OCI-LY3 (cell line): ENCODE data around the gene ZNF329.

ENCODE experiments used
- H2AFZ ChIP-seq: fragments of 200-600, 300-600 bp; shearing (Covaris generic); 2 replicates; pipeline ENCODE4 v1.6.0; 2014; ENCODE audit warnings: antibody characterized with exemption, low read depth, low read length
- H3K27ac ChIP-seq: fragments of 200-600, 300-600 bp; sonication (generic); 2 replicates; pipeline ENCODE4 v1.5.1; 2014; ENCODE audit warnings: mild to moderate bottlenecking, low read length, moderate library complexity, mixed read lengths
- H3K27me3 ChIP-seq: fragments of 200-600, 300-600 bp; sonication (generic); 2 replicates; pipeline ENCODE4 v1.6.1; 2014; ENCODE audit warnings: low read depth, low read length, mixed read lengths
- H3K36me3 ChIP-seq: fragments of 200-600, 300-600 bp; sonication (generic); replicated peaks from 2 replicates; pipeline ENCODE3; 2014; ENCODE audit warnings: low read depth, low read length, mixed read lengths
- H3K4me1 ChIP-seq: fragments of 300-600, 200-600 bp; sonication (generic); 2 replicates; pipeline ENCODE4 v1.6.1; 2014; ENCODE audit warnings: low read length, mixed read lengths
- H3K4me2 ChIP-seq: fragments of 200-600, 300-600 bp; sonication (generic); 2 replicates; pipeline ENCODE4 v1.6.1; 2014; ENCODE audit warnings: low read length, mixed read lengths
- H3K4me3 ChIP-seq: fragments of 300-600, 200-600 bp; sonication (generic); 2 replicates; pipeline ENCODE4 v1.5.1; 2014; ENCODE audit warnings: antibody characterized with exemption, mild to moderate bottlenecking, low read length, moderate library complexity
- H3K79me2 ChIP-seq: fragments of 300-600, 200-600 bp; shearing (Covaris generic); 2 replicates; pipeline ENCODE4 v1.6.1; 2014; ENCODE audit warnings: mild to moderate bottlenecking, low read length, mixed read lengths
- H3K9ac ChIP-seq: fragments of 300-600, 200-600 bp; shearing (Covaris generic); 2 replicates; pipeline ENCODE4 v1.6.0; 2014; ENCODE audit warnings: mild to moderate bottlenecking, low read length, moderate library complexity
- H3K9me3 ChIP-seq: fragments of 200-600, 300-600 bp; shearing (Covaris generic); 2 replicates; pipeline ENCODE4 v1.6.1; 2014; ENCODE audit warnings: low read length, mixed read lengths; ENCODE audit not compliant: insufficient read depth
- H4K20me1 ChIP-seq: fragments of 200-600, 300-600 bp; sonication (generic); 2 replicates; pipeline ENCODE4 v1.6.1; 2016; ENCODE audit warnings: low read length, mixed read lengths; ENCODE audit not compliant: insufficient read depth
- CTCF ChIP-seq: fragments of 200-600, 300-600 bp; sonication (generic); IDR thresholded peaks from 2 replicates; pipeline ENCODE4 v1.5.1; 2014; ENCODE audit warnings: antibody characterized with exemption, low read length, low read depth
- EZH2phosphoT487 ChIP-seq: fragments of 200-600 bp; shearing (Covaris generic); IDR thresholded peaks from 2 replicates; pipeline ENCODE4 v1.6.1; 2018; ENCODE audit warnings: antibody characterized with exemption, mixed run types, low read depth

Gene ZNF329

GRCh38 chr19:58182577-58182988 is 32.0 kb upstream of the ZNF329 start:
- Histone ChIP-seq H2AFZ (peak overlapping the region; percentile 85), H3K4me2 (peak overlapping the region; percentile 93), H3K4me1 (peaks cover 11% of the 10 kb centered on the region), H3K27ac (peak overlapping the region; percentile 91), H3K27me3 (no peaks in the 10 kb centered on the region), H3K79me2 (peaks cover 12% of the 10 kb centered on the region), H3K36me3 (peaks cover 73% of the 10 kb centered on the region), H4K20me1 (no peaks in the 10 kb centered on the region), H3K9me3 (peaks cover 43% of the 10 kb centered on the region), H3K9ac (peak overlapping the region; percentile 97), H3K4me3 (peak overlapping the region; percentile 92)
- TF ChIP-seq CTCF (no peak), EZH2phosphoT487 (no peak)

GRCh38 chr19:58181902-58182576 is 31.4 kb upstream of the ZNF329 start:
- peak overlapping the region; percentile 92 for H3K4me3 ChIP-seq
- no peaks in the 10 kb centered on the region for H4K20me1 ChIP-seq
- peaks cover 49% of the 10 kb centered on the region for H3K9me3 ChIP-seq
- H3K4me1 ChIP-seq = peaks cover 11% of the 10 kb centered on the region
- no peak for TF ChIP-seq EZH2phosphoT487
- peak; percentile 66 for TF ChIP-seq CTCF
- peaks cover 74% of the 10 kb centered on the region for H3K36me3 ChIP-seq
- peak overlapping the region; percentile 91 for H3K27ac ChIP-seq
- H2AFZ ChIP-seq = peak overlapping the region; percentile 85; the same call in 1 of the 2 replicates
- peak overlapping the region; percentile 62 for H3K9ac ChIP-seq
- H3K79me2 ChIP-seq = peaks cover 12% of the 10 kb centered on the region
- peak overlapping the region; percentile 93 for H3K4me2 ChIP-seq
- no peaks in the 10 kb centered on the region for H3K27me3 ChIP-seq

GRCh38 chr19:58170860-58171259 is 20.3 kb upstream of the ZNF329 start:
- no peak overlapping the region for H3K4me2 ChIP-seq
- no peaks in the 10 kb centered on the region for H3K27me3 ChIP-seq
- H3K9me3 ChIP-seq = peaks cover 36% of the 10 kb centered on the region
- no peaks in the 10 kb centered on the region for H3K4me1 ChIP-seq
- no peak overlapping the region for H2AFZ ChIP-seq
- no peak overlapping the region for H3K4me3 ChIP-seq
- no peaks in the 10 kb centered on the region for H3K36me3 ChIP-seq
- no peaks in the 10 kb centered on the region for H3K79me2 ChIP-seq
- TF ChIP-seq CTCF (no peak), EZH2phosphoT487 (no peak)
- H3K27ac ChIP-seq = no peak overlapping the region
- no peak overlapping the region for H3K9ac ChIP-seq
- no peaks in the 10 kb centered on the region for H4K20me1 ChIP-seq

GRCh38 chr19:58166708-58167280 is 16.2 kb upstream of the ZNF329 start:
- no peaks in the 10 kb centered on the region for H3K27me3 ChIP-seq
- no peak overlapping the region for H2AFZ ChIP-seq
- no peaks in the 10 kb centered on the region for H3K36me3 ChIP-seq
- H3K27ac ChIP-seq = no peak overlapping the region
- TF ChIP-seq EZH2phosphoT487 (no peak), CTCF (no peak)
- H3K79me2 ChIP-seq = no peaks in the 10 kb centered on the region
- no peak overlapping the region for H3K4me3 ChIP-seq
- no peak overlapping the region for H3K4me2 ChIP-seq
- H3K9me3 ChIP-seq = peaks cover 48% of the 10 kb centered on the region
- H3K9ac ChIP-seq = no peak overlapping the region
- H4K20me1 ChIP-seq = no peaks in the 10 kb centered on the region
- no peaks in the 10 kb centered on the region for H3K4me1 ChIP-seq
